OCI-LY1 (cell line): ENCODE data around the gene FBXL17.

Experiments used
- H2AFZ ChIP-seq: fragments of 200-600 bp; sonication (generic), shearing (Covaris generic); 2 replicates; pipeline ENCODE4 v1.6.0; 2014; ENCODE audit warnings: antibody characterized with exemption, mild to moderate bottlenecking, low read length
- H3F3A ChIP-seq: fragments of 200-600 bp; sonication (generic), shearing (Covaris generic); 2 replicates; pipeline ENCODE4 v1.6.0; 2014; ENCODE audit warnings: mild to moderate bottlenecking, antibody characterized with exemption, low read length, moderate library complexity; ENCODE audit not compliant: insufficient read depth
- H3K27ac ChIP-seq: fragments of 200-600 bp; sonication (generic); 2 replicates; pipeline ENCODE4 v1.5.1; 2014; ENCODE audit warnings: low read length, mixed run types, mild to moderate bottlenecking, low read depth; ENCODE audit not compliant: poor library complexity, severe bottlenecking
- H3K27me3 ChIP-seq: fragments of 200-600 bp; sonication (generic); 2 replicates; pipeline ENCODE4 v1.6.0; 2014; ENCODE audit warnings: antibody characterized with exemption, mild to moderate bottlenecking, low read length, moderate library complexity; ENCODE audit not compliant: insufficient read depth
- H3K36me3 ChIP-seq: fragments of 200-600 bp; sonication (generic); 2 replicates; pipeline ENCODE4 v1.6.1; 2014; ENCODE audit warnings: mild to moderate bottlenecking, antibody characterized with exemption, low read length, moderate library complexity, mixed read lengths; ENCODE audit not compliant: insufficient read depth
- H3K4me1 ChIP-seq: fragments of 200-600 bp; sonication (generic); 2 replicates; pipeline ENCODE4 v1.5.1; 2014; ENCODE audit warnings: mild to moderate bottlenecking, low read length, moderate library complexity; ENCODE audit not compliant: insufficient read depth, severe bottlenecking
- H3K4me2 ChIP-seq: fragments of 200-600 bp; sonication (generic), shearing (Covaris generic); 2 replicates; pipeline ENCODE4 v1.6.1; 2014; ENCODE audit warnings: low read length
- H3K4me3 ChIP-seq: fragments of 200-600 bp; sonication (generic); 2 replicates; pipeline ENCODE4 v1.5.1; 2014; ENCODE audit warnings: low read length, low read depth, mild to moderate bottlenecking, mixed read lengths; ENCODE audit not compliant: poor library complexity, severe bottlenecking
- H3K79me2 ChIP-seq: fragments of 200-600 bp; shearing (Covaris generic); 2 replicates; pipeline ENCODE4 v1.6.1; 2016; ENCODE audit warnings: mixed run types, low read length, mixed read lengths; ENCODE audit not compliant: insufficient read depth
- H3K9ac ChIP-seq: fragments of 200-600 bp; sonication (generic), shearing (Covaris generic); 2 replicates; pipeline ENCODE4 v1.6.1; 2014; ENCODE audit warnings: mild to moderate bottlenecking, low read length, mixed read lengths
- H3K9me2 ChIP-seq: fragments of 200-600 bp; sonication (generic), shearing (Covaris generic); 2 replicates; pipeline ENCODE4 v1.6.1; 2014; ENCODE audit warnings: low read depth, mild to moderate bottlenecking, low read length, mixed read lengths
- H3K9me3 ChIP-seq: fragments of 200-600 bp; shearing (Covaris generic); 2 replicates; pipeline ENCODE4 v1.6.1; 2014; ENCODE audit warnings: low read length, mixed read lengths
- H4K20me1 ChIP-seq: fragments of 200-600 bp; sonication (generic), shearing (Covaris generic); 2 replicates; pipeline ENCODE4 v1.6.0; 2016; ENCODE audit warnings: mild to moderate bottlenecking, low read length; ENCODE audit not compliant: insufficient read depth
- EZH2 ChIP-seq: fragments of 200-600 bp; sonication (generic), shearing (Covaris generic); IDR thresholded peaks from 2 replicates; pipeline ENCODE4 v1.8.0; 2017; ENCODE audit warnings: borderline replicate concordance, mixed run types, mild to moderate bottlenecking, antibody characterized with exemption, low read length, moderate library complexity, mixed read lengths
- TF ChIP-seq, protein P1 (sequence below): fragments of 200-600 bp; sonication (generic), shearing (Covaris generic); IDR thresholded peaks from 2 replicates; pipeline ENCODE4 v1.5.1; 2017; ENCODE audit warnings: mild to moderate bottlenecking, antibody characterized with exemption, low read length, moderate library complexity, mixed read lengths

Gene FBXL17

DNA sequence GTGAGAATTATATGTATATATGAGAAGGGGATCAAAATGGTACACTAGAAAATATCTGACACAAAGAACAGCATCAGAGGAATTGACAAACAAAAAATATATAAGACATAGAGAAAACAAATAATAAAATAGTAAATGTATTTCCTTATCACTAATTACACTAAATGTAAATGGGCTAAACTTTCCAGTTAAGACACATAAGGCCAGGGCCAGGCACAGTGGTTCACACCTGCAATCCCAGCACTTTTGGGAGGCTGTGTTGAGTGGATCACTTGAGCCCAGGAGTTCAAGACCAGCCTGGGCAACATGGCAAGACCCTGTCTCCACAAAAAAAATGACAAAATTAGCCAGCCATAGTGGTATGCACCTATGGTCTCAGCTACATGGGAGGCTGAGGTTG is 8.5 kb downstream of the FBXL17 start:
- H3K9me2 ChIP-seq: no peaks in the 10 kb centered on the region
- H3K4me1 ChIP-seq: peaks cover 11% of the 10 kb centered on the region
- peaks cover 20% of the 10 kb centered on the region for H3K9me3 ChIP-seq
- no peak overlapping the region for H2AFZ ChIP-seq
- no peaks in the 10 kb centered on the region for H3F3A ChIP-seq
- no peak overlapping the region for H3K9ac ChIP-seq
- 0 out of 2 replicates have a peak, but pooled peaks cover 6% of the 10 kb centered on the region for H3K36me3 ChIP-seq
- no peaks in the 10 kb centered on the region for H3K27me3 ChIP-seq
- no peaks in the 10 kb centered on the region for H4K20me1 ChIP-seq
- H3K27ac ChIP-seq: no peak overlapping the region
- H3K79me2 ChIP-seq: peaks cover 32% of the 10 kb centered on the region
- H3K4me2 ChIP-seq: no peak overlapping the region
- TF ChIP-seq EZH2: no peak
- TF ChIP-seq, protein P1, sequence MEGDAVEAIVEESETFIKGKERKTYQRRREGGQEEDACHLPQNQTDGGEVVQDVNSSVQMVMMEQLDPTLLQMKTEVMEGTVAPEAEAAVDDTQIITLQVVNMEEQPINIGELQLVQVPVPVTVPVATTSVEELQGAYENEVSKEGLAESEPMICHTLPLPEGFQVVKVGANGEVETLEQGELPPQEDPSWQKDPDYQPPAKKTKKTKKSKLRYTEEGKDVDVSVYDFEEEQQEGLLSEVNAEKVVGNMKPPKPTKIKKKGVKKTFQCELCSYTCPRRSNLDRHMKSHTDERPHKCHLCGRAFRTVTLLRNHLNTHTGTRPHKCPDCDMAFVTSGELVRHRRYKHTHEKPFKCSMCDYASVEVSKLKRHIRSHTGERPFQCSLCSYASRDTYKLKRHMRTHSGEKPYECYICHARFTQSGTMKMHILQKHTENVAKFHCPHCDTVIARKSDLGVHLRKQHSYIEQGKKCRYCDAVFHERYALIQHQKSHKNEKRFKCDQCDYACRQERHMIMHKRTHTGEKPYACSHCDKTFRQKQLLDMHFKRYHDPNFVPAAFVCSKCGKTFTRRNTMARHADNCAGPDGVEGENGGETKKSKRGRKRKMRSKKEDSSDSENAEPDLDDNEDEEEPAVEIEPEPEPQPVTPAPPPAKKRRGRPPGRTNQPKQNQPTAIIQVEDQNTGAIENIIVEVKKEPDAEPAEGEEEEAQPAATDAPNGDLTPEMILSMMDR: no peak
- no peak overlapping the region for H3K4me3 ChIP-seq

DNA sequence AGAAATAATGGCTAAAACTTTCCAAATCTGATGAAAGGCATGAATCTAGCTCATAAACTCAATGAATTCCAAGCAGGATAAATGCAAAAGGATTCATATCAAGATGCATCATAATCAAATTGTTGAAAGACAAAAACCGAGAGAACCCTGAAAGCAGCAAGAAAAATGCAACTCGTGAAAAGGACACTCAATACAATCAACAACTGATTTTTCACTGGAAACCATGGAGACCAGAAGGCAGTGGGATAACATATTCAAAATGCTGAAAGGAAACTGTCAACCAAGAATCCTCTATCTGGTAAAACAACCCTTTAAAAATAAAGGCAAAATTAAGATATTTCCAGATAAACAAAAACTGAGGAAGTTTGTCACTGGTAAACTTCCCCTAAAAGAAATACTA is 9.5 kb downstream of the FBXL17 start:
- Histone ChIP-seq H3K4me1 (peaks cover 20% of the 10 kb centered on the region), H4K20me1 (no peaks in the 10 kb centered on the region), H3K36me3 (0 out of 2 replicates have a peak, but pooled peaks cover 3% of the 10 kb centered on the region), H3K4me3 (no peak overlapping the region), H3K4me2 (no peak overlapping the region), H3K27ac (no peak overlapping the region), H2AFZ (no peak overlapping the region), H3K27me3 (no peaks in the 10 kb centered on the region), H3F3A (no peaks in the 10 kb centered on the region), H3K9me3 (peaks cover 19% of the 10 kb centered on the region), H3K9me2 (no peaks in the 10 kb centered on the region), H3K79me2 (peaks cover 33% of the 10 kb centered on the region), H3K9ac (no peak overlapping the region)
- TF ChIP-seq EZH2: no peak
- TF ChIP-seq, protein P1: no peak

DNA sequence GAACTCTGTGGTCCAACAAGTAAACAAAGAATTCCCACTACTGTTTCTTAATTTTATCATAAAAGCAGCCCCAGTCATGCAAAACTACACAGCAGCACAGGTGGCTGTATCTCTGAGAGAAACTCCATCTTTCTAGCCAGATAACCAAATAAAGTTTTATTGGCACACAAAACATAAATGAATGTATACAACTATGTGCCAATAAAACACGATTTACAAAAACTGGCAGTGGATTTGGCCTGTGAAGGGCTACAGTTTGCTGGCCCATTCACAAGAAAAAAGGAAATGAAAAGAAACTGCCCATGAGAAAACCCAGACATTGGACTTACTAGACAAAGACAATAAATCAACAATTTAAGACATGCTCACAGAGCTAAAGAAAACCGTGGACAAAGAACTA is 10.6 kb downstream of the FBXL17 start:
- no peak overlapping the region for H3K9ac ChIP-seq
- peaks cover 22% of the 10 kb centered on the region for H3K4me1 ChIP-seq
- no peaks in the 10 kb centered on the region for H3K36me3 ChIP-seq
- H3K27me3 ChIP-seq: no peaks in the 10 kb centered on the region
- peaks cover 30% of the 10 kb centered on the region for H3K79me2 ChIP-seq
- no peaks in the 10 kb centered on the region for H4K20me1 ChIP-seq
- no peak overlapping the region for H2AFZ ChIP-seq
- no peaks in the 10 kb centered on the region for H3K9me2 ChIP-seq
- no peaks in the 10 kb centered on the region for H3F3A ChIP-seq
- H3K4me2 ChIP-seq: no peak overlapping the region
- H3K4me3 ChIP-seq: no peak overlapping the region
- no peak overlapping the region for H3K27ac ChIP-seq
- no peak for TF ChIP-seq EZH2
- TF ChIP-seq, protein P1: no peak
- H3K9me3 ChIP-seq: peaks cover 15% of the 10 kb centered on the region
